A549 (cell line): ENCODE data around the gene REPS2. TPM values are rescaled to one million over a fixed set of nuclear protein-coding genes. Genes with fewer than 3 reads are reported as not detected.

Experiments
- ATAC-seq, 2 experiments: fragments of 200-7000 bp in 1 of 2; fragments of >200 bp in 1 of 2; cut with Nextera tagmentation in 1 of 2; cut with Tn5 transposase in 1 of 2; 3 replicates each; pipeline versions ENCODE4 v1.8.0 to v1.9.1; 2018 to 2020; ENCODE audit warnings: mild to moderate bottlenecking in 1 of 2, moderate library complexity in 1 of 2
- CTCF ChIA-PET: fragments of 300-600 bp; sonication (Branson Sonifier 250); formaldehyde crosslinking; extraction: SDS; loops from one replicate; lab custom pipeline; 2021; ENCODE audit warnings: antibody characterized with exemption, inconsistent platforms; lab: Yijun Ruan, JAX
- POLR2A ChIA-PET: fragments of 350-600 bp; formaldehyde crosslinking; extraction: SDS; loops from one replicate; lab custom pipeline; 2021; ENCODE audit warnings: antibody characterized with exemption, inconsistent platforms; lab: Yijun Ruan, JAX
- DNase-seq, 2 experiments: peaks; one replicate each; pipeline versions ENCODE4 v3.0.0 to v3.0.0-alpha.2; 2011 to 2016; ENCODE audit warnings: low read depth in 1 of 2, low spot score in 1 of 2
- FAIRE-seq: peaks from 2 replicates; lab custom pipeline; 2011; peaks lifted over from hg19 to GRCh38; lab: Jason Lieb, UNC
- H3K27ac ChIP-seq, 2 experiments: fragments of >200 bp; sonication (Bioruptor Twin); formaldehyde crosslinking; 3 replicates each; pipeline ENCODE4 v1.5.1; 2016 to 2017
- H3K4me1 ChIP-seq: fragments of >200 bp; sonication (Bioruptor Twin); formaldehyde crosslinking; 3 replicates; pipeline ENCODE4 v1.6.1; 2016
- H3K4me2 ChIP-seq: fragments of >200 bp; sonication (Bioruptor Twin); formaldehyde crosslinking; 3 replicates; pipeline ENCODE4 v1.6.1; 2016
- H3K4me3 ChIP-seq: fragments of >200 bp; sonication (Bioruptor Twin); formaldehyde crosslinking; 3 replicates; pipeline ENCODE4 v1.5.1; 2016
- H3K9me3 ChIP-seq: fragments of >200 bp; sonication (Bioruptor Twin); formaldehyde crosslinking; 3 replicates; pipeline ENCODE4 v1.6.1; 2016
- ATOH8 ChIP-seq: fragments of 250-450 bp; sonication (Bioruptor Pico); IDR thresholded peaks from 2 replicates; pipeline ENCODE4 v1.5.0; 2020; ENCODE audit warnings: low read depth, mild to moderate bottlenecking, moderate library complexity
- BCL3 ChIP-seq: fragments of >200 bp; sonication (Bioruptor Twin); formaldehyde crosslinking; IDR thresholded peaks from 3 replicates; pipeline ENCODE4 v1.6.1; 2016
- BHLHE40 ChIP-seq: IDR thresholded peaks from 2 replicates; pipeline ENCODE4 v1.6.1; 2012; ENCODE audit warnings: low read depth, low read length, inconsistent platforms
- CBX8 ChIP-seq: fragments of 200-600 bp; sonication (generic); IDR thresholded peaks from 2 replicates; pipeline ENCODE4 v1.6.1; 2016
- CEBPB ChIP-seq, 2 experiments: fragments of >200 bp in 1 of 2; sonication (Bioruptor Twin) in 1 of 2; formaldehyde crosslinking in 1 of 2; IDR thresholded peaks; 2 replicates each; pipeline ENCODE4 v1.6.1; 2012 to 2016
- CHD2 ChIP-seq: fragments of 150-350 bp; IDR thresholded peaks from 2 replicates; pipeline ENCODE4 v1.6.1; 2014; ENCODE audit warnings: low read length; ENCODE audit not compliant: partially characterized antibody
- E2F6 ChIP-seq: IDR thresholded peaks from 2 replicates; pipeline ENCODE4 v1.6.1; 2012; ENCODE audit warnings: low read depth, borderline replicate concordance
- ELK1 ChIP-seq: fragments of 150-350 bp; IDR thresholded peaks from 2 replicates; pipeline ENCODE4 v1.6.1; 2014; ENCODE audit warnings: low read depth, mild to moderate bottlenecking, low read length
- FOSB ChIP-seq: fragments of 250-450 bp; sonication (Bioruptor Pico); IDR thresholded peaks from 2 replicates; pipeline ENCODE4 v1.5.0; 2020; ENCODE audit warnings: mild to moderate bottlenecking, moderate library complexity
- GATA3 ChIP-seq: IDR thresholded peaks from 2 replicates; pipeline ENCODE4 v1.6.1; 2012; ENCODE audit warnings: borderline replicate concordance
- HEYL ChIP-seq: fragments of 250-450 bp; sonication (Bioruptor Pico); IDR thresholded peaks from 2 replicates; pipeline ENCODE4 v1.8.0; 2021; ENCODE audit warnings: mild to moderate bottlenecking, moderate library complexity
- HMGXB4 ChIP-seq: fragments of 250-450 bp; sonication (Bioruptor Pico); IDR thresholded peaks from 2 replicates; pipeline ENCODE4 v1.5.0; 2021; ENCODE audit warnings: mild to moderate bottlenecking, moderate library complexity, borderline replicate concordance
- HOXB5 ChIP-seq: fragments of 250-450 bp; sonication (Bioruptor Pico); IDR thresholded peaks from 2 replicates; pipeline ENCODE4 v1.5.0; 2020; ENCODE audit warnings: mild to moderate bottlenecking, moderate library complexity
- JUN ChIP-seq, 2 experiments: fragments of >200 bp; sonication (Bioruptor Twin); formaldehyde crosslinking; IDR thresholded peaks; 2 replicates in 1 of 2; 3 replicates in 1 of 2; pipeline ENCODE4 v1.6.1; 2016 to 2017
- JUNB ChIP-seq: fragments of >200 bp; sonication (Bioruptor Twin); formaldehyde crosslinking; IDR thresholded peaks from 2 replicates; pipeline ENCODE4 v1.6.1; 2016
- MAX ChIP-seq: IDR thresholded peaks from 2 replicates; pipeline ENCODE4 v1.6.1; 2012
- MAZ ChIP-seq: fragments of 150-350 bp; IDR thresholded peaks from 2 replicates; pipeline ENCODE4 v1.6.1; 2014; ENCODE audit warnings: antibody characterized with exemption, low read depth, low read length, borderline replicate concordance
- MYC ChIP-seq: IDR thresholded peaks from 2 replicates; pipeline ENCODE4 v1.6.1; 2012; ENCODE audit warnings: mild to moderate bottlenecking, inconsistent platforms, low read length, improper control_type of control experiment, borderline replicate concordance
- NFE2L2 ChIP-seq: fragments of 150-350 bp; conservative IDR thresholded peaks from 2 replicates; pipeline ENCODE4 v1.6.1; 2014; ENCODE audit warnings: low read length
- PBX3 ChIP-seq: IDR thresholded peaks from 2 replicates; pipeline ENCODE4 v1.6.1; 2012
- PHF8 ChIP-seq: fragments of 200-600 bp; sonication (generic); IDR thresholded peaks from 2 replicates; pipeline ENCODE4 v1.6.1; 2016; ENCODE audit warnings: low read depth, mild to moderate bottlenecking, antibody characterized with exemption, moderate library complexity, borderline replicate concordance
- POLR2A ChIP-seq: IDR thresholded peaks from 2 replicates; pipeline ENCODE4 v1.6.1; 2012; ENCODE audit warnings: mild to moderate bottlenecking, low read length
- RAD21 ChIP-seq, 2 experiments: fragments of >200 bp in 1 of 2; sonication (Bioruptor Twin) in 1 of 2; formaldehyde crosslinking in 1 of 2; IDR thresholded peaks in 1 of 2; conservative IDR thresholded peaks in 1 of 2; 2 replicates in 1 of 2; 3 replicates in 1 of 2; pipeline ENCODE4 v1.6.1; 2012 to 2018; ENCODE audit warnings: inconsistent platforms in 1 of 2
- RNF2 ChIP-seq: fragments of 200-600 bp; sonication (generic); IDR thresholded peaks from 2 replicates; pipeline ENCODE4 v1.6.1; 2016; ENCODE audit warnings: low read depth, mild to moderate bottlenecking, antibody characterized with exemption, moderate library complexity, borderline replicate concordance
- SMC3 ChIP-seq: fragments of >200 bp; sonication (Bioruptor Twin); formaldehyde crosslinking; IDR thresholded peaks from 3 replicates; pipeline ENCODE4 v1.6.1; 2018; ENCODE audit warnings: inconsistent platforms
- TP53 ChIP-seq: fragments of 250-450 bp; sonication (Bioruptor Pico); IDR thresholded peaks from 2 replicates; pipeline ENCODE4 v1.5.0; 2021; ENCODE audit warnings: mild to moderate bottlenecking, moderate library complexity
- USF2 ChIP-seq: fragments of 450-650 bp; IDR thresholded peaks from 2 replicates; pipeline ENCODE4 v1.6.1; 2014; ENCODE audit warnings: antibody characterized with exemption
- ZC3H11A ChIP-seq: fragments of 450-650 bp; IDR thresholded peaks from 2 replicates; pipeline ENCODE4 v1.6.1; 2014; ENCODE audit warnings: antibody characterized with exemption, mild to moderate bottlenecking
- ZNF302 ChIP-seq: fragments of 250-450 bp; sonication (Bioruptor Pico); IDR thresholded peaks from 2 replicates; pipeline ENCODE4 v1.9.0; 2021; ENCODE audit warnings: inconsistent platforms, mild to moderate bottlenecking, moderate library complexity
- WGBS: methylation state at CpG from one replicate; pipeline ENCODE4 v1.1.6; 2017; ENCODE audit errors: missing lambda C conversion rate; 5-methylcytosine and 5-hydroxymethylcytosine counted together
- polyA plus RNA-seq, 4 experiments: library from polyadenylated mRNA; depleted of rRNA in 3 of 4; stranded (reverse); fragments of >200 nt; fragmentation: RNase III in 1 of 4; extraction: RNeasy Plus Mini Kit Qiagen cat#74134 plus additional on column Dnase treatment in 1 of 4; gene quantifications; 2 replicates in 3 of 4; 3 replicates in 1 of 4; pipeline ENCODE4 v1.2.3, GENCODE V29; 2011 to 2017

REPS2 gene
- polyA plus RNA-seq, 2 of the 4 experiments (the other 2 are of a cell fraction): 0.17 to 0.76 TPM

GRCh38 chrX:17052793-17053192 lies 106.3 kb downstream of the REPS2 start:
- ATAC-seq (no peak), DNase-seq (no peak), FAIRE-seq (no peak)
- ChIA-PET CTCF (interaction anchor here (2.6 kb wide), 1 partner anchor 227 kb away, joined by 7 read pairs; no protein-coding TSS in a partner anchor), POLR2A (no interaction called here)
- no peak overlapping the region for H3K27ac ChIP-seq
- no peaks in the 10 kb centered on the region for H3K9me3 ChIP-seq
- H3K4me1 ChIP-seq: no peaks in the 10 kb centered on the region
- 22% methylated on average over 2 of the region's 2 CpGs for WGBS
- no peak overlapping the region for H3K4me3 ChIP-seq
- no peak overlapping the region for H3K4me2 ChIP-seq
- no peak for TF ChIP-seq ZNF302 (CRISPR knock-in tag)
- TF ChIP-seq CEBPB (IDR thresholded peaks at IDR 0.05): no peak
- TF ChIP-seq MAX: no peak
- TF ChIP-seq ZC3H11A: no peak
- TF ChIP-seq ELK1: no peak
- TF ChIP-seq CBX8: no peak
- TF ChIP-seq E2F6: no peak
- TF ChIP-seq PBX3: no peak
- no peak for TF ChIP-seq USF2
- no peak for TF ChIP-seq RAD21 (conservative IDR thresholded peaks at IDR 0.05 in 1 of 2, IDR thresholded peaks at IDR 0.05 in 1 of 2)
- TF ChIP-seq MYC: no peak
- no peak for TF ChIP-seq JUNB
- TF ChIP-seq HEYL (CRISPR knock-in tag): no peak
- no peak for TF ChIP-seq CHD2
- TF ChIP-seq FOSB (CRISPR knock-in tag): no peak
- no peak for TF ChIP-seq BCL3
- no peak for TF ChIP-seq SMC3
- TF ChIP-seq HOXB5 (CRISPR knock-in tag): no peak
- TF ChIP-seq PHF8: no peak

- WGBS: 15% methylated on average over 5 of the region's 5 CpGs
- no peak overlapping the region for H3K4me2 ChIP-seq
- ATAC-seq (no peak), FAIRE-seq (no peak), DNase-seq (no peak)
- H3K4me3 ChIP-seq: no peak overlapping the region
- H3K4me1 ChIP-seq: no peaks in the 10 kb centered on the region
- no peaks in the 10 kb centered on the region for H3K9me3 ChIP-seq
- ChIA-PET CTCF (interaction anchor here (1.3 to 2.6 kb wide), 2 partner anchors 170 to 227 kb away, joined by 5 to 7 read pairs; no protein-coding TSS in a partner anchor), POLR2A (no interaction called here)
- H3K27ac ChIP-seq: no peak overlapping the region
- TF ChIP-seq HEYL (CRISPR knock-in tag): no peak
- no peak for TF ChIP-seq BCL3
- TF ChIP-seq MAZ: no peak
- no peak for TF ChIP-seq ZNF302 (CRISPR knock-in tag)
- TF ChIP-seq PHF8: no peak
- TF ChIP-seq RNF2: no peak
- no peak for TF ChIP-seq ATOH8 (CRISPR knock-in tag)
- no peak for TF ChIP-seq NFE2L2
- TF ChIP-seq BHLHE40: no peak
- no peak for TF ChIP-seq CEBPB (IDR thresholded peaks at IDR 0.05)
- TF ChIP-seq TP53 (CRISPR knock-in tag): no peak
- TF ChIP-seq POLR2A: no peak
- no peak for TF ChIP-seq MYC
- no peak for TF ChIP-seq GATA3
- no peak for TF ChIP-seq JUN (IDR thresholded peaks at IDR 0.05)
- TF ChIP-seq HMGXB4 (CRISPR knock-in tag): no peak
Observed at GRCh38 chrX:17053502-17053901, 107.0 kb downstream of the REPS2 start.
